GM18909 (cell line): ENCODE results near the gene C14orf132.

Source experiments
- ATAC-seq: cut with Tn5 transposase; IDR thresholded peaks from one replicate; pipeline ENCODE4 v1.9.1; 2021; ENCODE audit warnings: mild to moderate bottlenecking; ENCODE audit not compliant: unreplicated experiment, poor library complexity

C14orf132 gene

GRCh38 chr14:96081224-96081623 is 42.1 kb downstream of the C14orf132 start:
- ATAC-seq: no peak

- ATAC-seq: no peak
These were observed 42.7 kb downstream of the C14orf132 start for GRCh38 chr14:96081767-96082400.

- ATAC-seq: no peak
These were observed 43.5 kb downstream of the C14orf132 start for GRCh38 chr14:96082420-96083300.

- no peak for ATAC-seq
These were observed 44.6 kb downstream of the C14orf132 start for GRCh38 chr14:96083667-96084320.

- ATAC-seq: no peak
These were observed 45.6 kb downstream of the C14orf132 start for GRCh38 chr14:96084796-96085195.

- ATAC-seq: no peak
These were observed 46.2 kb downstream of the C14orf132 start for GRCh38 chr14:96085369-96085768.

GRCh38 chr14:96086032-96086431 is 46.9 kb downstream of the C14orf132 start:
- no peak for ATAC-seq

GRCh38 chr14:96086574-96087077 is 47.5 kb downstream of the C14orf132 start:
- no peak for ATAC-seq

- no peak for ATAC-seq
These were observed 48.9 kb downstream of the C14orf132 start for GRCh38 chr14:96088074-96088473.

- ATAC-seq: no peak
These were observed 49.3 kb downstream of the C14orf132 start for GRCh38 chr14:96088481-96088880.

- ATAC-seq: no peak
These were observed 49.7 kb downstream of the C14orf132 start for GRCh38 chr14:96088911-96089310.

GRCh38 chr14:96089401-96089800 is 50.2 kb downstream of the C14orf132 start:
- ATAC-seq: no peak

- ATAC-seq: no peak
These were observed 51.4 kb downstream of the C14orf132 start for GRCh38 chr14:96090441-96091148.

GRCh38 chr14:96091149-96091693 is 52.1 kb downstream of the C14orf132 start:
- no peak for ATAC-seq

- no peak for ATAC-seq
These were observed 52.8 kb downstream of the C14orf132 start for GRCh38 chr14:96091941-96092411.

- ATAC-seq: no peak
These were observed 53.8 kb downstream of the C14orf132 start for GRCh38 chr14:96092936-96093335.

- ATAC-seq: no peak
These were observed 55.0 kb downstream of the C14orf132 start for GRCh38 chr14:96094211-96094610.

GRCh38 chr14:96094656-96095055 is 55.5 kb downstream of the C14orf132 start:
- no peak for ATAC-seq

GRCh38 chr14:96095058-96095457 is 55.9 kb downstream of the C14orf132 start:
- ATAC-seq: no peak
